NT2/D1 (cell line): ENCODE measurements around the gene TBC1D2B.
"Not testable (repeated sequence)": the region's sequence is repeated elsewhere in the genome, so short reads cannot be mapped to it uniquely, and the experiment has no call there.

Source experiments
- DNase-seq: peaks from one replicate; pipeline ENCODE4 v3.0.0-alpha.2; 2011; ENCODE audit warnings: low read depth, low spot score
- H3K27me3 ChIP-seq: 2 replicates; pipeline ENCODE4 v1.6.0; 2011; ENCODE audit warnings: mild to moderate bottlenecking; ENCODE audit not compliant: insufficient read length, insufficient read depth
- H3K36me3 ChIP-seq: 2 replicates; pipeline ENCODE4 v1.6.1; 2011; ENCODE audit warnings: mild to moderate bottlenecking, low read length, mixed read lengths; ENCODE audit not compliant: insufficient read depth, insufficient read length
- H3K4me1 ChIP-seq: 2 replicates; pipeline ENCODE4 v1.5.1; 2011; ENCODE audit not compliant: insufficient read depth, insufficient read length
- H3K4me3 ChIP-seq: 2 replicates; pipeline ENCODE4 v1.5.1; 2011; ENCODE audit warnings: low read depth; ENCODE audit not compliant: insufficient read length
- H3K9ac ChIP-seq: 2 replicates; pipeline ENCODE4 v1.6.0; 2011; ENCODE audit warnings: low read depth; ENCODE audit not compliant: insufficient read length
- H3K9me3 ChIP-seq: 2 replicates; pipeline ENCODE4 v1.5.1; 2011; ENCODE audit warnings: mild to moderate bottlenecking, low read length; ENCODE audit not compliant: insufficient read depth
- SUZ12 ChIP-seq: IDR thresholded peaks from 2 replicates; pipeline ENCODE4 v1.6.1; 2011; ENCODE audit not compliant: insufficient read length, insufficient read depth; ENCODE audit errors: extremely low read depth
- YY1 ChIP-seq: IDR thresholded peaks from 2 replicates; pipeline ENCODE4 v1.6.1; 2011; ENCODE audit not compliant: insufficient read length, insufficient read depth
- ZNF274 ChIP-seq: IDR thresholded peaks from 2 replicates; pipeline ENCODE4 v1.6.1; 2011; ENCODE audit warnings: mild to moderate bottlenecking, low read depth, low read length

The TBC1D2B gene

GRCh38 chr15:77969055-77969454 is 108.5 kb downstream of the TBC1D2B start:
- TF ChIP-seq SUZ12 (no peak), ZNF274 (no peak), YY1 (no peak)
- Histone ChIP-seq H3K27me3 (no peaks in the 10 kb centered on the region), H3K36me3 (no peaks in the 10 kb centered on the region), H3K4me3 (no peak overlapping the region), H3K4me1 (no peaks in the 10 kb centered on the region), H3K9me3 (peaks cover 2% of the 10 kb centered on the region; the same call in 1 of the 2 replicates), H3K9ac (no peak overlapping the region)
- no peak for DNase-seq

GRCh38 chr15:77967798-77968197 is 109.7 kb downstream of the TBC1D2B start:
- H3K27me3 ChIP-seq: no peaks in the 10 kb centered on the region
- no peaks in the 10 kb centered on the region for H3K36me3 ChIP-seq
- no peaks in the 10 kb centered on the region for H3K4me1 ChIP-seq
- no peak overlapping the region for H3K4me3 ChIP-seq
- no peak overlapping the region for H3K9ac ChIP-seq
- peaks cover 14% of the 10 kb centered on the region for H3K9me3 ChIP-seq
- TF ChIP-seq SUZ12: no peak
- TF ChIP-seq ZNF274: no peak
- no peak for TF ChIP-seq YY1
- no peak for DNase-seq

- H3K36me3 ChIP-seq, H3K9ac ChIP-seq, H3K27me3 ChIP-seq, DNase-seq, H3K4me1 ChIP-seq, H3K4me3 ChIP-seq: not testable (repeated sequence)
- H3K9me3 ChIP-seq: peaks cover 14% of the 10 kb centered on the region
Measured at GRCh38 chr15:77967235-77967615, 110.3 kb downstream of the TBC1D2B start.

- Histone ChIP-seq H3K4me1 (no peaks in the 10 kb centered on the region), H3K4me3 (no peak overlapping the region), H3K27me3 (no peaks in the 10 kb centered on the region), H3K9me3 (peaks cover 14% of the 10 kb centered on the region), H3K36me3 (no peaks in the 10 kb centered on the region), H3K9ac (no peak overlapping the region)
- no peak for DNase-seq
- TF ChIP-seq ZNF274 (no peak), SUZ12 (no peak), YY1 (no peak)
Measured at GRCh38 chr15:77966540-77967234, 110.8 kb downstream of the TBC1D2B start.

GRCh38 chr15:77964193-77964592 is 113.3 kb downstream of the TBC1D2B start:
- Histone ChIP-seq H3K9me3 (peaks cover 14% of the 10 kb centered on the region), H3K9ac (no peak overlapping the region), H3K4me1 (no peaks in the 10 kb centered on the region), H3K4me3 (no peak overlapping the region), H3K36me3 (no peaks in the 10 kb centered on the region), H3K27me3 (peaks cover 2% of the 10 kb centered on the region)
- no peak for DNase-seq
- TF ChIP-seq ZNF274 (no peak), YY1 (no peak), SUZ12 (no peak)

GRCh38 chr15:77959432-77959879 is 118.1 kb downstream of the TBC1D2B start:
- peaks cover 16% of the 10 kb centered on the region for H3K27me3 ChIP-seq
- no peak for TF ChIP-seq SUZ12
- TF ChIP-seq ZNF274: no peak
- TF ChIP-seq YY1: no peak
- no peaks in the 10 kb centered on the region for H3K4me1 ChIP-seq
- no peak overlapping the region for H3K9ac ChIP-seq
- H3K4me3 ChIP-seq: no peak overlapping the region
- peaks cover 14% of the 10 kb centered on the region for H3K9me3 ChIP-seq
- H3K36me3 ChIP-seq: no peaks in the 10 kb centered on the region
- peak; percentile 75 for DNase-seq

- H3K4me1 ChIP-seq, DNase-seq, H3K4me3 ChIP-seq, H3K9ac ChIP-seq, H3K36me3 ChIP-seq: not testable (repeated sequence)
- H3K27me3 ChIP-seq: peaks cover 16% of the 10 kb centered on the region
- H3K9me3 ChIP-seq: peaks cover 11% of the 10 kb centered on the region
Measured at GRCh38 chr15:77958716-77959431, 118.6 kb downstream of the TBC1D2B start.

GRCh38 chr15:77958021-77958420 is 119.5 kb downstream of the TBC1D2B start:
- H3K27me3 ChIP-seq: peaks cover 16% of the 10 kb centered on the region
- H3K4me1 ChIP-seq, H3K9me3 ChIP-seq, DNase-seq, H3K36me3 ChIP-seq, H3K4me3 ChIP-seq, H3K9ac ChIP-seq: not testable (repeated sequence)

- H3K27me3 ChIP-seq: peaks cover 11% of the 10 kb centered on the region
- H3K9ac ChIP-seq, H3K4me1 ChIP-seq, DNase-seq, H3K36me3 ChIP-seq, H3K9me3 ChIP-seq, H3K4me3 ChIP-seq: not testable (repeated sequence)
Measured at GRCh38 chr15:77953926-77954325, 123.6 kb downstream of the TBC1D2B start.

GRCh38 chr15:77952928-77953446 is 124.5 kb downstream of the TBC1D2B start:
- not testable (repeated sequence) for DNase-seq, H3K4me1 ChIP-seq, H3K9ac ChIP-seq, H3K27me3 ChIP-seq, H3K9me3 ChIP-seq, H3K36me3 ChIP-seq, H3K4me3 ChIP-seq
